HG03097 (cell line): Measurements from ENCODE around the gene AGBL2.
"Not testable (repeated sequence)": the region's sequence is repeated elsewhere in the genome, so short reads cannot be mapped to it uniquely, and the experiment has no call there.

Source experiments
- ATAC-seq: cut with Tn5 transposase; IDR thresholded peaks from one replicate; pipeline ENCODE4 v1.9.1; 2021; ENCODE audit not compliant: unreplicated experiment, low FRiP score

The AGBL2 gene

GRCh38 chr11:47641600-47642098, 73.5 kb downstream of the AGBL2 start:
- ATAC-seq: no peak

- not testable (repeated sequence) for ATAC-seq
These were observed 74.7 kb downstream of the AGBL2 start for GRCh38 chr11:47640506-47640905.

- not testable (repeated sequence) for ATAC-seq
These were observed 78.8 kb downstream of the AGBL2 start for GRCh38 chr11:47636331-47636730.

GRCh38 chr11:47631473-47631872, 83.7 kb downstream of the AGBL2 start:
- ATAC-seq: no peak

- no peak for ATAC-seq
These were observed 87.1 kb downstream of the AGBL2 start for GRCh38 chr11:47628026-47628425.

- no peak for ATAC-seq
These were observed 88.9 kb downstream of the AGBL2 start for GRCh38 chr11:47626234-47626633.

- ATAC-seq: no peak
These were observed 94.3 kb downstream of the AGBL2 start for GRCh38 chr11:47620836-47621378.

GRCh38 chr11:47617417-47617809, 97.8 kb downstream of the AGBL2 start:
- ATAC-seq: no peak

GRCh38 chr11:47616726-47617416, 98.3 kb downstream of the AGBL2 start:
- no peak for ATAC-seq

GRCh38 chr11:47615249-47615648, 99.9 kb downstream of the AGBL2 start:
- no peak for ATAC-seq

- ATAC-seq: peak; percentile 65
These were observed 103.8 kb downstream of the AGBL2 start for GRCh38 chr11:47611348-47611794.

GRCh38 chr11:47609675-47610074, 105.5 kb downstream of the AGBL2 start:
- ATAC-seq: no peak
